GM19452 (cell line): ENCODE measurements around the gene FBXO11.

Experiments
- ATAC-seq: cut with Tn5 transposase; IDR thresholded peaks from one replicate; pipeline ENCODE4 v1.9.1; 2021; ENCODE audit not compliant: unreplicated experiment

The FBXO11 gene

DNA sequence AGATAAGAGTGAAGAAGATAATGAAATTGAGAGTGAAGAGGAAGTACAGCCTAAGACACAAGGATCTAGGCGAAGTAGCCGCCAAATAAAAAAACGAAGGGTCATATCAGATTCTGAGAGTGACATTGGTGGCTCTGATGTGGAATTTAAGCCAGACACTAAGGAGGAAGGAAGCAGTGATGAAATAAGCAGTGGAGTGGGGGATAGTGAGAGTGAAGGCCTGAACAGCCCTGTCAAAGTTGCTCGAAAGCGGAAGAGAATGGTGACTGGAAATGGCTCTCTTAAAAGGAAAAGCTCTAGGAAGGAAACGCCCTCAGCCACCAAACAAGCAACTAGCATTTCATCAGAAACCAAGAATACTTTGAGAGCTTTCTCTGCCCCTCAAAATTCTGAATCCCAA, 107.7 kb downstream of the FBXO11 start:
- no peak for ATAC-seq

DNA sequence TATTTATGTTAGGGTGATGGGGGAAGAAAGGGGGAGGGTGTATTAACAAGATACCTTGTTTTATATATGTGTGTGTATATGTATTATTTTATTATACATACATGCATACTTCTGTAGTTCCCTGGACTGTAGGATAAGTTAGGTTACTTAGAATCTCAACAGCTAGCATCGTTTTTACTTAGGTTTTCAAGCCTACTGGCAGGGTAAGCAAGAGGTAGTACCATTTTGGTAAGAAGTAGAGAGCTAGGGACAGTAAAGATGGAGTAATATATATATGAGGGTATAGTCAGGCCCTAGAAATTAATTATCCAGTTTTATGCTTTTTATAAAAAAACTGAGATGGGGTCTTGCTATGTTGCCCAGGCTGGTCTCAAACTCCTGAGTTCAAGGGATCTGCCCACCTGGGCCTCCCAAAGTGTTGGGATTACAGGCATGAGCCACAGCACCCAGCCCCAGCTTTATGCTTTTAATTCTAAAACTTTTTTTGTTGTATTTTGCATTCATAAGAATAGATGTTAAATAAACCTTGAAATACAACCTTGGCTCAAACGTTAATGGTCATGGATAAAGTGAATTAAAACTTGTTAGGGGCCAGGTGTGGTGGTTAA, 110.1 kb downstream of the FBXO11 start:
- no peak for ATAC-seq

DNA sequence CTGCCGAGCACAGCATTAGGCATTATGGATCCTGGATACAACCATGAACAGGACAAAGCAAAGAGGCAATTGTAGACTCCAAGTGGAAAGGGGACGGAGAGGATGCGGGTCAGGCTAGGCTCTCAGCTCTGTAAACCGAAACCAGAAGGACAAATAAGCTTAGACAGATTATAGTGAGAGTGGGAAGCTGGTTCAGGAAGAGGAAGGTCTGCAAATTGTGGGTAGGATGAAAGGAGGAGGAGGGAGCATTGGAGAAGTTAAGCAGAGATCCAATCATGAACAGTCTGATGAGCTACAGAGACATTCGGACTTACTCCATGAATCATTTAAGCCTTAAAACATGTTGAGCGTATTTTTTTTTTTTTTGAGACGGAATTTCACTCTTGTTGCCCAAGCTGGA, 120.3 kb downstream of the FBXO11 start:
- ATAC-seq: no peak

- ATAC-seq: no peak
Measured at GRCh38 chr2:47784352-47784851, 121.9 kb downstream of the FBXO11 start.

- peak; percentile 18 for ATAC-seq
Measured at GRCh38 chr2:47783486-47784351, 122.6 kb downstream of the FBXO11 start.

GRCh38 chr2:47782671-47783485, 123.4 kb downstream of the FBXO11 start, which contains the start of gene MSH6:
Gene MSH6 (plus strand): TSS chr2:47783145. CDS start chr2:47783234, 89 bp downstream.
- peak; percentile 89 for ATAC-seq

DNA sequence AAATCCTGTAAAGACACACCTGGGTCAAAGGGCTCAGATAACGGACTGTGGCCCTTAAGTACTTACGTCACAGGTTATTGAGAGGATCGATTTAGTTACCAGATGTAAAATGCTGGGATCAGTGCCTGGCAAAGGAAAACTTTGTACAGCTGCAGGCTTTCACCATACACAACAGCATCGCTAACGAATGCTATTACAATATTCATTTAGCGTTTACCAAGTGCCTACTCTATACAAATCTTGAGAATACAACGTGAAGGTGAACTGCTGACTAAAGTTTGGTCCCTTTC, 124.0 kb downstream of the FBXO11 start:
- ATAC-seq: no peak

DNA sequence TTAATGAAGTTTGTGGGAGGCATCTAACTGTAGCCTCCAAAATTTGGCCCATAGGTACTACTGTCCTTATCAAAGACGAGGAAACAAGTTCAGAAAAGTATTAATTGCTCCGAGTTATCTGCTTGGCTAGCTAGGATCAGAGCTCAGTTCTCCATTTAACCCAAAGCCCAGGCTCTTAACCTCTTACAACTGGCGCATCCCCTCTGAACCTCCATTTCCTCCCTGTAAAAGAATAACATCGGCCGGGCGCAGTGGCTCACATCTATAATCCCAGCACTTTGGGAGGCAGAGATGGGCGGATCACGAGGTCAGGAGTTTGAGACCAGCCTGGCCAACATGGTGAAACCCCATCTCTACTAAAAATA, 126.9 kb downstream of the FBXO11 start:
- no peak for ATAC-seq

DNA sequence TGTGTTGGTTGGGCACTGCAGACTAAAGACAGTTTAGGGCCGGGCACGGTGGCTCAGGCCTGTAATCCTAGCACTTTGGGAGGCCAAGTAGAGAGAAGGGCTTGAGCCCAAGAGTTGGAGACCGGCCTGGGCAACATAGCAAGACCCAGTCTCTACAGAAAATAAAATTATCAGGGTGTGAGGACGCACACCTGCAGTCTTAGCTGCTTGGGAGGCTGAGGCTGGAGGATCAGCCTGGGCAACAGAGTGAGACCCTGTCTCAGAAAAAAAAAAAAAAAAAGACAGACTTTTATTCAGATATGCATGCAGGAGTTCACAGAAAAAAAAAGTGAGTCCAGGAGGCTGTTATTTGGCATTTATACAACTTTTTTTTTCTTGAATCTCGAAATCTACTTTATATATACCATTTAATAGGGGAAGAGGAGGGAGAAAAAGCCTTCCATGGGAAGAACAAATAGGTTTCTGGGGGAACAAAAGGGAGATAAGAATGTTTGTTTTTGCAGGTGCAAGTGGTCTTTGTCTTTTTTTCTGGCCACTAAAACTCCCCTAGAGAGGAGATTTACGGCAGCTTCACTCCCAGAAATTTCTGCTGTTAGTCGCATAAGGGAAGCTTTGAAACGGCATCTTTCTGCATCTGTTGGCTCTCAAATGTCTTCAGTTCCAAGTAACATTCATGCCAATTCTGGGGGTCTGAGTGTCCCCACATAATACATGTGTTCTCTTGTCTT, 127.4 kb downstream of the FBXO11 start:
- ATAC-seq: no peak

DNA sequence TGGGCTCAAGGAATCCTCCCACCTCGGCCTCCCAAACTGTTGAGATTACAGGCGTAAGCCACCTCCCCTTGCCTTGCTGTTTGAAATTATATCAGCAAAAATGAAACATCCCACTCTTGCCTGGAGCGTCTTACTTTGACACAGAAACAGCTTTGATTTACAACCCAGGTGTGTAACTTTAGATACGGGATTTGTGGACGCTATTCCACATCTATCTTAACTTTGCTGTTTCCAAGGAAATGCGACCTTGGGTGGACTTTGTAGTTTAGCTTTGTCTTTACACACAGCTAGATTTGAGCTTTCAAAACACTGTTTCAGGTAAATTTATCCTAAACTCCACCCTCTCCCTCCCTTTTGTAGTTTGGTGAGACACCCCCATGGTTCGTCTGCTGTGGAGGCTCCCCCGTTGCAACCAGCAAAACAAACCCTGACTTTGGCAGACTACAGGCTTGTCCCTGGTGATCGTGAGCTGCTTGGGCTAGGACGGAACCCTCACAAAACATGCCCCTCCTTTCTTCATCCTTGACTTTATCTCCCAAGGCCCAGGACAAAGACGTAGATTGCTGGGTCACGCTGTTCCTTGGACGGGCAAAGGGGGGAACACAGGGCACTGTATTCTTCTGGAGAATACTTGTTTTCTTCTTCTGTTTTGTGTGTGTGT, 128.9 kb downstream of the FBXO11 start:
- no peak for ATAC-seq

DNA sequence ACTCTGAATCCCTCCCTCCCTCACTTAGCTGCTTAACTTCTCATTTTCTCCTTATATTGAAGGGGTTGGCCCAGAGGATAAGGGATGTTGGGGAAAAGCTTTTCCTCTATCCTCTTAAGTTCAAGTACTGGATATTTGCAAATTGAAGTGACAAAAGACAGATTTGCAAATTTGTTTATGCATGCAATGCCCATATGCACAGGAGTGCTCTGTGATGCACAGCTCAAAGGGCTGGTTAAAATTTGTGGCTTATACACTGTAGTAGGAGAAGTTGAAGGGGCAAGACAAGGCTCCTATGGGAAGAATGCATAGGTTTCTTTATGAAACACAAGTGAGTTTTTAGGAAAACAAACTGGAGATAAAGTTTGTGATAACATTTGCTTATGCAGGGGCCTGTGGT, 131.7 kb downstream of the FBXO11 start:
- no peak for ATAC-seq

DNA sequence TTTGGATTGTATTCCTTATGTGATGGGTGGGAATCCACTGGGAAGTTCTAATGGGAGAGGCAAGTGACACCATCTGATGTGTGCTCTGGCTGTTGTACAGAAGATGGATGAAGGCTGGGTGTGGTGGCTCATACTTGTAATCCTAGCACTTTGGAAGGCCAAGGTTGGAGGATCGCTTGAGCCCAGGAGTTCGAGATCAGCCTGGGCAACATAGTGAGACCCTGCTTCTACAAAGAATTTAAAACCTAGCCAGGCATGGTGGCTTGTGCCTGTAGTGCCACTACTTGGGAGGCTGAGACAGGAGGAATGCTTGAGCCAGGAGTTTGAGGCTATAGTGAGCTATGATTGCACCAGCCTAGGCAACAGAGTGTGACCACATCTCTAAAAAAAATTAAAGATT, 134.0 kb downstream of the FBXO11 start:
- ATAC-seq: no peak

GRCh38 chr2:47771211-47771610, 135.1 kb downstream of the FBXO11 start:
- no peak for ATAC-seq

DNA sequence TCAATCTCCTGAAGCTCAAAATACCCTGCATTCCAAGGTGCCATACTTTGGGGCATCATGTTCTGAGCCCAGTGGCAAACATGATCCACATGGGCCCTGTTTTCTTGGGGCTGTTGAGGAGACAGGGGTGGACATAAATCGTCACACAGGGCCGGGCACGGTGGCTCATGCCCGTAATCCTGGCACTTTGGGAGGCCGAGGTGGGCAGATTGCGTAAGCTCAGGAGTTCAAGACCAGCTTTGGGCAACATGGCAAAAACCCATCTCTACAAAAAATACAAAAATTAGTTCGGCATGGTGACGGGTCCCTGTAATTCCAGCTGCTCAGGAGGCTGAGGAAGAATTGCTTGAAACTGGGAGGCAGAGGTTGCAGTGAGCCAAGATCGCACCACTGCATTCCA, 137.0 kb downstream of the FBXO11 start:
- no peak for ATAC-seq

DNA sequence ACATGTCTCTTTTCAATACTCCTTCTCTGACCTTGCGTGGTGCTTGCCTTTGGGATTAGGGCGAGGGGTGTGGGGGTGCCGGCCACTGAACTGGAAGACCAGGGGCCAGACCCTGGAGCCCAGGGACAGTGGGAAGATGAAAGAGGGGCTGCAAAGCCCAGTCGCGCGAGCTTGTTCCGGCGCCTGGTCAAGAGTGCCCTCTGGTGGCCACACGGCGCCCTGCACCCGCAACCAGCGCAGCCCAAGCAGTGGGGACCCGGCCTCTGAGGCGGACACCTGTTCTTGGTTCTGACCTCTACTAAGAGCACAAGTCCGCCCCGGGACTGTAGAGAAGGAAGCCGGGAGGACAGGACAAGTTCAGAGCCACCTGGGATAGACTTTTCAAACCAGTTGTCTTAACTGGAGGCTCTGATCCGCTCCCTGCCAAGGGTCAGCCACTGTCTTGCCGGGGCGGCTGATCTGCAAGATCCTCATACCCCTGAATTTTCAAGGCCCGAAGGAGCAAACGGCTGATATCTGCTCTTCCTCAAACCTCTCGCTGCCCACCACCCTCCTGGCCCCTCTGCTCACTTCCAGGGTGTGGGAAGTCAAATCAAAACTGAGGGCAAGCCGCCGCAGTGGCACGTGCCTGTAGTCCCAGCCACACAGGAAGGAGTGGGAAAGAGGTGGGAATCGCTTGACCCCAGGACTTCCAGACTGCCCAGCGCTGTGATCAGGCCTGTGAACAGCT, 138.3 kb downstream of the FBXO11 start:
- no peak for ATAC-seq

GRCh38 chr2:47767497-47767844, 138.8 kb downstream of the FBXO11 start:
- no peak for ATAC-seq

GRCh38 chr2:47751856-47752414, 154.4 kb downstream of the FBXO11 start:
- ATAC-seq: peak; percentile 32

DNA sequence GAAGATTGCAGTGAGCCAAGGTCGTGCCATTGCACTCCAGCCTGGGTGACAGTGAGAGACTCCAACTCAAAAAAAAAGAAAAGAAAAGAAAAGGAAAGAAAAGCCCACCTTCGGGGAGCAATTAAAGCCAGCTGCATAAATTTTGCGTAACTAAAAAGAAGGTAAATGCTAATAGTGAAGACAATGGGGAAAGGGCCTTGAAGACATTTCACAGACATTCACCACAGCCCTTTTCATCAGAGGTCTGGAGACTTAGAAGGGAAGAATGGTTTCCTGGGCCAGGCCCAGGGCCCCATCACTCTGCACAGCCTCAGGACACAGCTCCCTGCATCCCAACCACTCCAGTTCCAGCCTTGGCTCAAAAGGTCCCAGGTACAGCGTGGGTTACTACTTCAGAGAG, 158.4 kb downstream of the FBXO11 start:
- no peak for ATAC-seq

GRCh38 chr2:47744074-47744473, 162.2 kb downstream of the FBXO11 start:
- no peak for ATAC-seq

GRCh38 chr2:47741637-47742036, 164.7 kb downstream of the FBXO11 start:
- no peak for ATAC-seq
